Measurements from ENCODE around the gene TRPM2.
"Not testable (repeated sequence)": the region's sequence is repeated elsewhere in the genome, so short reads cannot be mapped to it uniquely, and the experiment has no call there.

Gene TRPM2

DNA sequence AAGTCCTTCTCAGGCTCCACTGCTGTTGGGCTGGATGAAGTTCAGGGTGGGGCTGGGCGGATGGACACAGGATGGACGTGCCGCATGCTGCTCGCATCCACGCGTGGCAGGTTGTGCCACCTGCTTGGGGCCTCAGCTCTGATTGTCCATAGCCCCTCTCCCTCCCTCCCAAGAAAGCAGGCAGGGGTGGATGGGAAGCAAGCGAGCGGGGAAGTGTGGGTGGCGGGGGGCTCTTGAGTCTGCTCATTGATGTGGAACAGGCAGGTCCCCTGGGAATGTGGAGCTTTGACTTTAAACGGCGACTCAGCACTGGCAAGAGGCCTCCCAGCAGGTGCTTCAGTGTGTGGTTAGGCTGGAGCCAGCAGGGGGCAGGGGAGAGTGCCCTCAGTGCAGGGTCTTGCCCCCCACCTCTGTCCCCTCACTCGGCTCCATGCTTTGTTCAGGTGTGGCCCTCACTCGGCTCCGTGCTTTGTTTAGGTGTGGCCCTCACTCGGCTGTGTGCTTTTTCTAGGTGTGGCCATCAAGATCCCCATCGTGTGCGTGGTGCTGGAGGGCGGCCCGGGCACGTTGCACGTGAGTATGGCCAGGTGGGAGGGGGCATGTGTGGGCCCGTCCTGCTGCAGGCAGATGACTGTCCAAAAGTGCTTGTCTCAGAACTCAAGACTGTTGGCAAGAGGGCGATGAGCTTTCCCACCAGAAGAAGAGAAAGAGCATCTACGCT is 23.9 kb downstream of the TRPM2 start:
- DNase-seq = no peak

DNA sequence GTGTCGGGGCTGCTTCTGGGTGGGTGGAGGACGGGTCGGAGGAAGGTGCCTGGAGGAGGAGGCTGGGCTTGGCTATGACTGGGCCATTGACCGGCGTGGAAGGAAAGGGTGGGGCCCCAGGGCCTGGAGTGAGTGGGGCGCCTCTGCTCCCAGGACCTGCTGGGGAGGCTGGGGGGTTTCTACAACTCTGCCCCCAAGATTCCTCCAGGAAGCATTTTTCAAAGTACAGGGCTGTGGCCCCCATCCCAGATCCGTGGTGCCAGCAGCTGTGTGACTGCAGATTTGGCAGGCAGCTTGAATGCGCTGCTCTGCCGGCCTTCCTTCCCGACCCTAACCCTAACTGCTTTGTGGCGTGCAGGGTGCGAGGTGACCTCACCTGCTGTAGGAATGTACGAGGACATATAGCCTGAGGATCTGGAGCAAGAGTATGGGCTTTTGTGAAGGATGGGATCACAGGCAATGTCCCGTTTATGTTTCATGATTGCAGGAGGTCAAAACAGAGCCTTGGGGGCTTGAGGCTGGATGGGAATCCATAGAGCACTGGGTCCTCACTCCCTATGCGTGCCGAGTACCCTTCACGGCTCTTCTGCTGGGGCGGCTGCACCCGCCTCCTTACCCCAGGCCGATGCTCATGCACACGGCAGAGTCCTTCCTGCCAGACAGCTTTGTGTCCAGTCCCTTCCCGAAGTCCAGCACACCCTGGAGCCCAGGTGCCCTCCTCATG is 24.7 kb downstream of the TRPM2 start:
- no peak for DNase-seq

GRCh38 chr21:44378646-44379514 is 25.5 kb downstream of the TRPM2 start:
- DNase-seq = no peak

GRCh38 chr21:44379515-44379848 is 26.1 kb downstream of the TRPM2 start:
- DNase-seq = no peak

GRCh38 chr21:44379991-44380865 is 26.8 kb downstream of the TRPM2 start:
- no peak for DNase-seq

- no peak for DNase-seq
These were observed 27.5 kb downstream of the TRPM2 start for GRCh38 chr21:44380876-44381275.

GRCh38 chr21:44381874-44382273 is 28.5 kb downstream of the TRPM2 start:
- no peak for DNase-seq

DNA sequence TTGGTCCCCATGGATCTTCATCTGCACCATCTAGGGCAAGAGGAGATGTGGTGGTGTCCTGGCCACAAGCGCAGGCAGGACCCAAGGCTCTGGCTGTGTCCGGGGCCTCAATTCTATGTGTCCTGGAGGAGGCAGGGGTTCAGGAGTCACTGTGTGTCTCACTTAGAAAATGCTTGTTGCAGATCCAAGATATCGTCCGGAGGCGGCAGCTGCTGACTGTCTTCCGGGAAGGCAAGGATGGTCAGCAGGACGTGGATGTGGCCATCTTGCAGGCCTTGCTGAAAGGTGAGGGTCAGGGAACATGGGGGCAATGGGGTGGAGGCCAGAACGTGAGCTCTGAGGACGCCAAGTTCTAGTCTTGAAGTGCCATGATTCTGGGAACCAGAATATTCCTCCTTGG is 29.1 kb downstream of the TRPM2 start:
- DNase-seq = no peak

DNA sequence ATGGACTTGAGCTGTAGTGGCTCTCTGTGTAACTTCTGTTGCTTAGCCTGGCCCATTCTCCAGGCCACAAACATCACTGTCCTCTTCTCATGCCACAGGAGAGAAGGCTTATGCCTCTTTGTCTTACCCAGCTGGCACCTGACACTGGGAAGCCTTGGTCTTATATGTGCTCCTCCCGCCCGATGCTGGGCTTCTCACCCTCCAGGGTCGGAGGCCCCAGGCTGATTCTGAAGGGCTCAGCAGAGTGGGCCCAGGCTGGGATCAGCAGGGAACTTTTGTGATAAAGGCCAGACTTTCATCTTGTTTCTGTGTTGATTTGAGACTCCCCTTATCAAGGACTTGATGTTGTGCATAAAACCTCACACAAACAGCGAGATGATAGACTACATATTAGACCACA is 29.8 kb downstream of the TRPM2 start:
- no peak for DNase-seq

GRCh38 chr21:44384968-44385367 is 31.5 kb downstream of the TRPM2 start:
- no peak for DNase-seq

- DNase-seq = no peak
These were observed 35.9 kb downstream of the TRPM2 start for GRCh38 chr21:44389335-44389734.

DNA sequence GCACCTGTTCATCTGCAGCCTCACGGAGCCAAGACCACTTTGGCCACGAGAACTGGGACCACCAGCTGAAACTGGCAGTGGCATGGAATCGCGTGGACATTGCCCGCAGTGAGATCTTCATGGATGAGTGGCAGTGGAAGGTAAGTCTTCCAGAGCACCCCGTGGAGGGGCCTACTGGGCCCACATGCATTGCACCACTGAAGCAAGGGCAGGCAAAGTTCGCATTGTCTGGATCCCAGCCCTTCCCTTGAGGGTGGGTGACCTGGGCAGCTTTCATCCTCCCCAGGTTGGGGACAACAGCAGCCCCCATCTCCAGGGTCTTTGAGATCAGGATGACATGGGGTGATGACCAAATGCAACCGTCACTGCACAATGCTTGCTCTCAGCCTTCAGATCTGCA is 37.5 kb downstream of the TRPM2 start:
- no peak for DNase-seq

DNA sequence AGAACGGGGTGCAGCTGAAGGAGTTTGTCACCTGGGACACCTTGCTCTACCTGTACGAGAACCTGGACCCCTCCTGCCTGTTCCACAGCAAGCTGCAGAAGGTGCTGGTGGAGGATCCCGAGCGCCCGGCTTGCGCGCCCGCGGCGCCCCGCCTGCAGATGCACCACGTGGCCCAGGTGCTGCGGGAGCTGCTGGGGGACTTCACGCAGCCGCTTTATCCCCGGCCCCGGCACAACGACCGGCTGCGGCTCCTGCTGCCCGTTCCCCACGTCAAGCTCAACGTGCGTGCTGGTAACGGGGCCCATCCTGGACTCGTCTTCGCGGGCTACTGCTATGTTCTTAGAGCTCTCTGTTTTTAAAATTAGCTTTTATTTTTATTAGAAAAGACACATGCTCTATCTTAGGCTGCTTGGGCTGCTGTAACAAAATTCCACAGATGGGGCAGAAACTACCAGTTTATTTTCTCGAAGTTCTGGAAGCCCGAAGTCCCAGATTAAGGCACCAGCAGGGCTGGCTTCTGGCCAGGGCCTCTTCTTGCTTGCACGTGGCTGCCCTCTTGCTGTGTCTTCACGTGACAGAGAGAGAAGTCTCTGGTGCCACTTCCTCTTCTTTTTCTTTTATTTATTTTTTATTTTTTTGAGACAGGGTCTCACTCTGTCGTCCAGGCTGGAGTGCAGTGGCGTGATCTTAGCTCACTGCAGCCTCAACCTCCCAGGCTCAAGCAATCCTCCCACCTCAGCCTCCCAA is 38.1 kb downstream of the TRPM2 start:
- no peak for DNase-seq

DNA sequence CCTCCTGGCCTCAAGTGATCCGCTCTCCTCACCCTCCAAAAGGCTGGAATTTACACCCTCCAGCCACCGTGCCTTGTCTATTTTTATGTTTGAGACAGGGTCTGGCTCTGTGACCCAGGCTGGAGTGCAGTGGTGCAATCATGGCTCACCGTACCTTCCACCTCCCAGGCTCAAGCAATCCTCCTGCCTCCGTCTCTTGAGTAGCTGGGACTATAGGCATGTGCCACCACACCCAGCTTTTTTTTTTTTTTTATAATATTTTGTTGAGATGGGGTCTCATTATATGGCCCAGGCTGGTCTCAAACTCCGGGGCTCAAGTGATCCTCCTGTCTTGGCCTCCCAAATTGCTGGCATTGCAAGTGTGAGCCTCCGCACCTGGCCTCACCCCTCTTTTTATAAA is 38.8 kb downstream of the TRPM2 start:
- DNase-seq = no peak

- no peak for DNase-seq
These were observed 39.5 kb downstream of the TRPM2 start for GRCh38 chr21:44392916-44393315.

GRCh38 chr21:44394733-44395132 is 41.3 kb downstream of the TRPM2 start:
- DNase-seq = no peak

DNA sequence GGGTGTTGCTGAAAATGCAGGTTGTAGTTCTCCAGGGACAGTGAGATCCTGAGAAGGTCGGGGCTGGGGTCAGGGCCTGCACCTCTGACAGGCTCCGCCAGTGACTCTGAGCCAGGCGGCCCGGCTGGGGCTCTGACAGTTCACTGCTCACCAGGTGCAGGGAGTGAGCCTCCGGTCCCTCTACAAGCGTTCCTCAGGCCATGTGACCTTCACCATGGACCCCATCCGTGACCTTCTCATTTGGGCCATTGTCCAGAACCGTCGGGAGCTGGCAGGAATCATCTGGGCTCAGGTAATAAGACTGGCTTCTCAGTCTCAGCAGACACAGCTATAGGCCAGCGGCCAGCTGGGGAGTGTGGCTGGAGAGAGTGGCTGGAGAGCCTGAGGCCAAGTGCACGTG is 41.8 kb downstream of the TRPM2 start:
- DNase-seq = no peak

DNA sequence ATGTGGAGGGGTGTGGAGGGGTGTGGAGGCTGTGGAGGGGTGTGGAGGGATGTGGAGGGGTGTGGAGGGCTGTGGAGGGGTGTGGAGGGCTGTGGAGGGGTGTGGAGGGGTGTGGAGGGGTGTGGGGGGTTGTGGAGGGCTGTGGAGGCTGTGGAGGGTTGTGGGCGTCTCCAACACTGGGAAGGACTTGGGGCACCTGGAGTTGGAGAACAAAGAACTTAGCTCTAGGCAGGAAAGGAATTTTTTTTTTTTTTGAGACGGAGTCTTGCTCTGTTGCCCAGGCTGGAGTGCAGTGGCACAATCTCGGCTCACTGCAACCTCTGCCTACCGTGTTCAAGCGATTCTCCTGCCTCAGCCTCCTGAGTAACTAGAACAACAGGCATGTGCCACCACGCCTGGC is 43.4 kb downstream of the TRPM2 start:
- not testable (repeated sequence) for DNase-seq

- DNase-seq = no peak
These were observed 44.1 kb downstream of the TRPM2 start for GRCh38 chr21:44397431-44398031.

DNA sequence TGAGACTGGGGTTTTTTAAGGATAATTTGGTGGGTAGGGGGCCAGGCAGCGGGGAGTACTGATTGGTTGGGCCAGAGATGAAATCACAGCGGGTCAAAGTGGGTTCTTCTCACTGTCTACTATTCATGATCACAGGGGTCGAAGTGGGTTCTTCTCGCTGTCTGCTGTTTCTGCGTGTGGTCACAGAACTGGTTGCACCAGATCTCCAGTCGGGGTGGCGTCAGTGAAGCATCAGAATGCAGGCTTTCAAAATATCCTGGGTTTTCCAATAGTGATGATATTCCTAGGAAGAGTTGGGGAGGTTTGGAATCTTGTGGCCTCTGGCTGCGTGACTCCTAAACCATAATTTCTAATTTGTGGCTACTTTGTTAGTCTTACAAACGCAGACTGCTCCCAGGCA is 45.1 kb downstream of the TRPM2 start:
- DNase-seq = no peak

- no peak for DNase-seq
These were observed 45.9 kb downstream of the TRPM2 start for GRCh38 chr21:44399151-44399954.
